H9 (cell line): ENCODE results near the gene LZIC. TPM values are rescaled to one million over a fixed set of nuclear protein-coding genes. Genes with fewer than 3 reads are reported as not detected.

Experiments used
- DNase-seq: peaks from one replicate; pipeline ENCODE4 v3.0.0-alpha.2; 2017
- H2AFZ ChIP-seq: one replicate; pipeline ENCODE4 v1.6.1; 2013; ENCODE audit warnings: mild to moderate bottlenecking, low read length, control low read depth, moderate library complexity
- H2AK5ac ChIP-seq: 2 replicates; pipeline ENCODE4 v1.6.1; 2013; ENCODE audit warnings: low read length, control low read depth, mixed read lengths; ENCODE audit not compliant: insufficient read length
- H2BK120ac ChIP-seq: one replicate; pipeline ENCODE4 v1.6.1; 2013; ENCODE audit warnings: low read depth, mild to moderate bottlenecking, low read length, control low read depth, inconsistent platforms; ENCODE audit not compliant: poor library complexity, severe bottlenecking
- H2BK12ac ChIP-seq: 2 replicates; pipeline ENCODE4 v1.6.1; 2013; ENCODE audit warnings: low read length, control low read depth, mixed read lengths, low read depth; ENCODE audit not compliant: insufficient read length
- H2BK15ac ChIP-seq: 2 replicates; pipeline ENCODE4 v1.6.1; 2013; ENCODE audit warnings: low read depth, low read length, control low read depth
- H2BK20ac ChIP-seq: one replicate; pipeline ENCODE4 v1.6.1; 2013; ENCODE audit warnings: low read depth, mild to moderate bottlenecking, low read length, control low read depth, inconsistent platforms; ENCODE audit not compliant: poor library complexity, severe bottlenecking
- H2BK5ac ChIP-seq: 2 replicates; pipeline ENCODE4 v1.6.1; 2013; ENCODE audit warnings: low read length, control low read depth, mixed read lengths; ENCODE audit not compliant: insufficient read length
- H3K14ac ChIP-seq: 2 replicates; pipeline ENCODE4 v1.6.1; 2013; ENCODE audit warnings: low read length, control low read depth; ENCODE audit not compliant: insufficient read depth
- H3K18ac ChIP-seq: 2 replicates; pipeline ENCODE4 v1.6.1; 2013; ENCODE audit warnings: low read depth, mild to moderate bottlenecking, mixed read lengths, low read length, control low read depth; ENCODE audit not compliant: insufficient read length
- H3K23ac ChIP-seq: 2 replicates; pipeline ENCODE4 v1.6.1; 2013; ENCODE audit warnings: low read length, control low read depth, mixed read lengths, low read depth; ENCODE audit not compliant: insufficient read length
- H3K23me2 ChIP-seq: 2 replicates; pipeline ENCODE4 v1.6.1; 2013; ENCODE audit warnings: low read depth, mild to moderate bottlenecking, mixed read lengths, low read length, control low read depth; ENCODE audit not compliant: insufficient read length, poor library complexity, severe bottlenecking
- H3K27ac ChIP-seq: 2 replicates; pipeline ENCODE4 v1.5.1; 2013; ENCODE audit warnings: low read length, control low read depth, mixed read lengths, low read depth; ENCODE audit not compliant: insufficient read length
- H3K27me3 ChIP-seq: 2 replicates; pipeline ENCODE4 v1.6.1; 2013; ENCODE audit warnings: low read length, control low read depth, inconsistent platforms; ENCODE audit not compliant: insufficient read depth
- H3K4ac ChIP-seq: 2 replicates; pipeline ENCODE4 v1.6.1; 2013; ENCODE audit warnings: low read depth, mild to moderate bottlenecking, control low read depth, inconsistent platforms, low read length, moderate library complexity
- H3K4me1 ChIP-seq: 2 replicates; pipeline ENCODE4 v1.6.1; 2013; ENCODE audit warnings: low read length, control low read depth, inconsistent platforms; ENCODE audit not compliant: insufficient read depth
- H3K4me2 ChIP-seq: 2 replicates; pipeline ENCODE4 v1.6.1; 2013; ENCODE audit warnings: low read length, control low read depth, mixed read lengths; ENCODE audit not compliant: insufficient read length, insufficient read depth
- H3K56ac ChIP-seq: 2 replicates; pipeline ENCODE4 v1.6.1; 2013; ENCODE audit warnings: low read depth, mild to moderate bottlenecking, mixed read lengths, low read length, control low read depth; ENCODE audit not compliant: insufficient read length
- H3K79me1 ChIP-seq: 2 replicates; pipeline ENCODE4 v1.6.1; 2013; ENCODE audit warnings: low read depth, mild to moderate bottlenecking, moderate library complexity, low read length, control low read depth, inconsistent platforms; ENCODE audit not compliant: insufficient read depth, poor library complexity, severe bottlenecking
- H3K79me2 ChIP-seq: 2 replicates; pipeline ENCODE4 v1.6.1; 2013; ENCODE audit warnings: low read length, control low read depth, inconsistent platforms; ENCODE audit not compliant: insufficient read depth
- H3K9ac ChIP-seq: 2 replicates; pipeline ENCODE4 v1.6.1; 2013; ENCODE audit warnings: low read length, control low read depth, mixed read lengths; ENCODE audit not compliant: insufficient read length; ENCODE audit errors: extremely low read depth
- H3K9me3 ChIP-seq: one replicate; pipeline ENCODE4 v1.6.1; 2013; ENCODE audit warnings: low read depth, low read length, inconsistent platforms; ENCODE audit not compliant: control insufficient read depth
- H3T11ph ChIP-seq: one replicate; pipeline ENCODE4 v1.6.1; 2013; ENCODE audit warnings: mild to moderate bottlenecking, low read length, control low read depth, inconsistent platforms
- H4K20me1 ChIP-seq: one replicate; pipeline ENCODE4 v1.6.1; 2013; ENCODE audit not compliant: control insufficient read depth, insufficient read length, insufficient read depth
- H4K5ac ChIP-seq: 2 replicates; pipeline ENCODE4 v1.6.1; 2013; ENCODE audit warnings: low read depth, mild to moderate bottlenecking, mixed read lengths, low read length, control low read depth; ENCODE audit not compliant: insufficient read length
- H4K8ac ChIP-seq: replicated peaks from 2 replicates; pipeline ENCODE4 v1.6.1; 2013; ENCODE audit warnings: low read length, control low read depth, mixed read lengths, low read depth; ENCODE audit not compliant: insufficient read length
- H4K91ac ChIP-seq: 2 replicates; pipeline ENCODE4 v1.6.1; 2013; ENCODE audit warnings: low read depth, mild to moderate bottlenecking, moderate library complexity, mixed read lengths, low read length, control low read depth; ENCODE audit not compliant: insufficient read length
- H3K27ac Mint-ChIP-seq, 3 experiments: 2 replicates in 2 of 3; 3 replicates in 1 of 3; pipeline ENCODE4 v1.8.0; 2020 to 2021; ENCODE audit warnings: mixed read lengths in 3 of 3, mild to moderate bottlenecking in 1 of 3, moderate library complexity in 1 of 3
- H3K27me3 Mint-ChIP-seq: 2 replicates; pipeline ENCODE4 v1.8.0; 2021; ENCODE audit warnings: low read depth, mild to moderate bottlenecking, moderate library complexity, mixed read lengths
- H3K36me3 Mint-ChIP-seq, 3 experiments: 2 replicates in 2 of 3; 3 replicates in 1 of 3; pipeline ENCODE4 v1.8.0; 2020 to 2021; ENCODE audit warnings: low read depth in 3 of 3, mixed read lengths in 3 of 3; ENCODE audit not compliant: insufficient read depth in 1 of 3
- H3K4me1 Mint-ChIP-seq, 2 experiments: 2 replicates each; pipeline ENCODE4 v1.8.0; 2020; ENCODE audit warnings: mixed read lengths in 2 of 2
- H3K4me3 Mint-ChIP-seq, 2 experiments: 2 replicates in 1 of 2; 3 replicates in 1 of 2; pipeline ENCODE4 v1.8.0; 2020 to 2021; ENCODE audit warnings: mild to moderate bottlenecking in 2 of 2, mixed read lengths in 2 of 2, moderate library complexity in 1 of 2
- H3K9me3 Mint-ChIP-seq, 2 experiments: 2 replicates in 1 of 2; 3 replicates in 1 of 2; pipeline ENCODE4 v1.8.0; 2020; ENCODE audit warnings: mild to moderate bottlenecking in 2 of 2, mixed read lengths in 2 of 2, moderate library complexity in 1 of 2
- WGBS: extraction: QIAGEN DNeasy Blood & Tissue Kit; methylation state at CpG from one replicate; pipeline ENCODE4 v1.1.7; 2013; ENCODE audit warnings: missing lambda C conversion rate, low lambda C conversion rate, mixed read lengths; ENCODE audit not compliant: insufficient read length; ENCODE audit errors: extremely low coverage; 5-methylcytosine and 5-hydroxymethylcytosine counted together
- total RNA-seq: library from RNA; stranded (reverse); gene quantifications from 2 replicates; pipeline ENCODE4 v1.2.1, GENCODE V29; 2021
- TF ChIP-seq, protein P1 (sequence below): fragments of 200-600 bp; sonication (generic); conservative IDR thresholded peaks from 3 replicates; pipeline ENCODE4 v1.8.0; 2021; ENCODE audit warnings: antibody characterized with exemption, mild to moderate bottlenecking

The LZIC gene
- total RNA-seq, 1 experiment from 2014 or later: 22.9 TPM

DNA sequence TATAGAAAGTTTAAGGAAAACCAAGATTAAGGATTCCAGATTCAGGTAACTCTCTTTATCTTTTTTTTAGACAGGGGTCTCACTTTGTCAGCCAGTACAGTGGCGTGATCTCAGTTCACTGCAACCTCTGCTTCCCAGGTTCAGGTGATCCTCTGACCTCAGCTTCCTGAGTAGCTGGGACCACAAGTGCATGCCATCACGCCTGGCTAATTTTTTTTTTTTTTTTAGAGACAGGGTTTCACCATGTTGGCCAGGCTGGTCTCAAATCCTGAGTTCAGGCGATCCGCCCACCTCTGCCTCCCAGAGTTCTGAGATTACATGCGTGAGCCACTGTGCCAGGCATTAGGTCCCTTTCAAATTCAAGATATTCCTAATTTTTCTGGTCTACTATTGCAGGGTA is 15.9 kb downstream of the LZIC start:
- no peak for DNase-seq
- H3K27ac Mint-ChIP-seq: peak overlapping the region in 2 of 3 experiments; percentile 77 to 92; a peak in 5 of 7 replicates

More for the DNA sequence above, 15.9 kb downstream of the LZIC start:
- TF ChIP-seq, protein P1, sequence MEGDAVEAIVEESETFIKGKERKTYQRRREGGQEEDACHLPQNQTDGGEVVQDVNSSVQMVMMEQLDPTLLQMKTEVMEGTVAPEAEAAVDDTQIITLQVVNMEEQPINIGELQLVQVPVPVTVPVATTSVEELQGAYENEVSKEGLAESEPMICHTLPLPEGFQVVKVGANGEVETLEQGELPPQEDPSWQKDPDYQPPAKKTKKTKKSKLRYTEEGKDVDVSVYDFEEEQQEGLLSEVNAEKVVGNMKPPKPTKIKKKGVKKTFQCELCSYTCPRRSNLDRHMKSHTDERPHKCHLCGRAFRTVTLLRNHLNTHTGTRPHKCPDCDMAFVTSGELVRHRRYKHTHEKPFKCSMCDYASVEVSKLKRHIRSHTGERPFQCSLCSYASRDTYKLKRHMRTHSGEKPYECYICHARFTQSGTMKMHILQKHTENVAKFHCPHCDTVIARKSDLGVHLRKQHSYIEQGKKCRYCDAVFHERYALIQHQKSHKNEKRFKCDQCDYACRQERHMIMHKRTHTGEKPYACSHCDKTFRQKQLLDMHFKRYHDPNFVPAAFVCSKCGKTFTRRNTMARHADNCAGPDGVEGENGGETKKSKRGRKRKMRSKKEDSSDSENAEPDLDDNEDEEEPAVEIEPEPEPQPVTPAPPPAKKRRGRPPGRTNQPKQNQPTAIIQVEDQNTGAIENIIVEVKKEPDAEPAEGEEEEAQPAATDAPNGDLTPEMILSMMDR: no peak
- Mint-ChIP-seq H3K27me3 (no peaks in the 10 kb centered on the region), H3K36me3 (peaks cover 4 to 18% (median 10%) of the 10 kb centered on the region in 3 experiments; a peak in 5 of 7 replicates), H3K4me1 (peaks cover 42 to 60% of the 10 kb centered on the region in 2 experiments), H3K9me3 (no peaks in the 10 kb centered on the region), H3K4me3 (no peak overlapping the region)
- Histone ChIP-seq H2AFZ (no peak overlapping the region), H3K9me3 (no peaks in the 10 kb centered on the region), H3K4me2 (no peak overlapping the region), H4K91ac (no peak overlapping the region), H3K27ac (no peak overlapping the region), H2AK5ac (no peak overlapping the region), H3K56ac (no peak overlapping the region), H3K23me2 (no peaks in the 10 kb centered on the region), H2BK20ac (no peak overlapping the region), H4K5ac (no peak overlapping the region), H3K79me2 (no peaks in the 10 kb centered on the region), H3K4ac (no peak overlapping the region), H2BK120ac (no peak overlapping the region), H4K8ac (no peak overlapping the region), H3K23ac (no peak overlapping the region), H2BK12ac (no peak overlapping the region), H3T11ph (no peak overlapping the region), H3K79me1 (no peaks in the 10 kb centered on the region), H4K20me1 (no peaks in the 10 kb centered on the region), H3K18ac (no peak overlapping the region), H3K14ac (no peak overlapping the region), H3K4me1 (peaks cover 3% of the 10 kb centered on the region; the same call in 1 of the 2 replicates), H2BK5ac (no peak overlapping the region), H3K27me3 (no peaks in the 10 kb centered on the region), H2BK15ac (no peak overlapping the region), H3K9ac (no peak overlapping the region)
- no CpG with 5 or more reads among the region's 5 CpGs for WGBS
